ENCODE data around the gene TMEM139. TPM values are rescaled to one million over a fixed set of nuclear protein-coding genes. Genes with fewer than 3 reads are reported as not detected.

The TMEM139 gene
- total RNA-seq, 2 donors from 2014 or later = 18.4 to 27.2 TPM

DNA sequence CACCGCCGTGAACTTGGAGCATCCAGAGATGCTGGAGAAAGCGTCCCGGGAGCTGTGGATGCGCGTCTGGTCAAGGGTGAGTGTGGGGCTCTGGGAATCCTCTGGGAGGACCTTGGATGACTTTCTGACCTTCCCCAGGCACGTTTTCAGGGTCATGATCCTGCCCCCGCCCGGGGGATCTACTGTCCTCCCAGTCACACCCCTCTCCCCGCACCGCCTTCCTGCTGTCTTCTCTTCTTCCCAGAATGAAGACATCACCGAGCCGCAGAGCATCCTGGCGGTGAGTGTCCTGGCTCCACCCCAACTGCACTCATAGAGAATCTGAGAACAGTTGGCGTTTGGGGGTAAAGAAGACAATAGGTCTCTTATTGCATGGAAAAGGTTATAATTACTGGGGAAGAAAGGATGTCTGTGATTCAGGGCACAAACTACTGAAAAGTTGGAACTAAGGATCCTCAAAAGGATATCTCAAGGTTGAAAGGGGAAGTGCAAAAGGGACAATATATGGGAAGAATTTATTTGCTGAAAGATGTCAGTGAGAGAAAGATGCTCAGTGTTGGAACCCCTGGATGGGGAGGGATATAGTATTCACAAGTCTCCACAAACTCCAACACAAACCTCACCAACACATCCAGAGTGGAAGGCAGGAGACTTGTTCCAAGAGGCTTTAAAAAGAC is 19.6 kb upstream of the TMEM139 start:
- no peaks in the 10 kb centered on the region for H3K9me3 ChIP-seq
- intact Hi-C loops (cut with DNase I) = loop anchor here (10.0 kb wide), 1 partner anchor 120 kb away; the partner anchor contains the start of gene ZYX
- no peak for DNase-seq
- TF ChIP-seq, protein P1, sequence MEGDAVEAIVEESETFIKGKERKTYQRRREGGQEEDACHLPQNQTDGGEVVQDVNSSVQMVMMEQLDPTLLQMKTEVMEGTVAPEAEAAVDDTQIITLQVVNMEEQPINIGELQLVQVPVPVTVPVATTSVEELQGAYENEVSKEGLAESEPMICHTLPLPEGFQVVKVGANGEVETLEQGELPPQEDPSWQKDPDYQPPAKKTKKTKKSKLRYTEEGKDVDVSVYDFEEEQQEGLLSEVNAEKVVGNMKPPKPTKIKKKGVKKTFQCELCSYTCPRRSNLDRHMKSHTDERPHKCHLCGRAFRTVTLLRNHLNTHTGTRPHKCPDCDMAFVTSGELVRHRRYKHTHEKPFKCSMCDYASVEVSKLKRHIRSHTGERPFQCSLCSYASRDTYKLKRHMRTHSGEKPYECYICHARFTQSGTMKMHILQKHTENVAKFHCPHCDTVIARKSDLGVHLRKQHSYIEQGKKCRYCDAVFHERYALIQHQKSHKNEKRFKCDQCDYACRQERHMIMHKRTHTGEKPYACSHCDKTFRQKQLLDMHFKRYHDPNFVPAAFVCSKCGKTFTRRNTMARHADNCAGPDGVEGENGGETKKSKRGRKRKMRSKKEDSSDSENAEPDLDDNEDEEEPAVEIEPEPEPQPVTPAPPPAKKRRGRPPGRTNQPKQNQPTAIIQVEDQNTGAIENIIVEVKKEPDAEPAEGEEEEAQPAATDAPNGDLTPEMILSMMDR (IDR thresholded peaks at IDR 0.05) = no peak
- H3K27me3 ChIP-seq = no peaks in the 10 kb centered on the region
- H3K4me1 ChIP-seq = peaks cover 14% of the 10 kb centered on the region
- H3K36me3 ChIP-seq = no peaks in the 10 kb centered on the region
- H3K27ac ChIP-seq = peak overlapping the region; percentile 93
- H3K4me3 ChIP-seq = peak overlapping the region; percentile 70
- peak overlapping the region in 1 of 2 donors; percentile 96 for H3K9ac ChIP-seq (ENCODE audit: low read depth in 2 of 2, low read length in 2 of 2)

GRCh38 chr7:143269251-143269650 is 15.5 kb upstream of the TMEM139 start:
- peaks cover 13% of the 10 kb centered on the region for H3K4me1 ChIP-seq
- H3K9me3 ChIP-seq = no peaks in the 10 kb centered on the region
- H3K27me3 ChIP-seq = no peaks in the 10 kb centered on the region
- intact Hi-C loops (cut with DNase I) = loop anchor here (10.0 kb wide), 1 partner anchor 116 kb away; the partner anchor contains the start of gene ZYX
- H3K36me3 ChIP-seq = no peaks in the 10 kb centered on the region
- H3K4me3 ChIP-seq = no peak overlapping the region
- TF ChIP-seq, protein P1 (IDR thresholded peaks at IDR 0.05) = no peak
- DNase-seq = peak; percentile 82
- peak overlapping the region; percentile 39 for H3K27ac ChIP-seq
- peak overlapping the region in 1 of 2 donors; percentile 49 for H3K9ac ChIP-seq (ENCODE audit: low read depth in 2 of 2, low read length in 2 of 2)

GRCh38 chr7:143271240-143271639 is 13.5 kb upstream of the TMEM139 start:
- TF ChIP-seq, protein P1 (IDR thresholded peaks at IDR 0.05) = no peak
- no peak for DNase-seq
- Histone ChIP-seq H3K4me1 (no peaks in the 10 kb centered on the region), H3K9ac (ENCODE audit: low read depth in 2 of 2, low read length in 2 of 2) (no peak overlapping the region), H3K36me3 (no peaks in the 10 kb centered on the region), H3K4me3 (no peak overlapping the region), H3K27me3 (no peaks in the 10 kb centered on the region), H3K27ac (no peak overlapping the region), H3K9me3 (no peaks in the 10 kb centered on the region)
- intact Hi-C loops (cut with DNase I) = no loop called here

- H3K4me3 ChIP-seq = no peak overlapping the region
- H3K9ac ChIP-seq (ENCODE audit: low read depth in 2 of 2, low read length in 2 of 2) = no peak overlapping the region
- no peaks in the 10 kb centered on the region for H3K9me3 ChIP-seq
- no peaks in the 10 kb centered on the region for H3K27me3 ChIP-seq
- no peak overlapping the region for H3K27ac ChIP-seq
- TF ChIP-seq, protein P1 (IDR thresholded peaks at IDR 0.05) = no peak
- H3K4me1 ChIP-seq = no peaks in the 10 kb centered on the region
- intact Hi-C loops (cut with DNase I) = no loop called here
- no peaks in the 10 kb centered on the region for H3K36me3 ChIP-seq
- DNase-seq = no peak
Observed at GRCh38 chr7:143272871-143273270, 11.9 kb upstream of the TMEM139 start.

GRCh38 chr7:143279186-143280098 is 5.3 kb upstream of the TMEM139 start:
- H3K4me1 ChIP-seq = peaks cover 8% of the 10 kb centered on the region
- H3K9ac ChIP-seq (ENCODE audit: low read depth in 2 of 2, low read length in 2 of 2) = peak overlapping the region in 1 of 2 donors; percentile 51
- TF ChIP-seq, protein P1 (IDR thresholded peaks at IDR 0.05) = no peak
- no peak overlapping the region for H3K27ac ChIP-seq
- intact Hi-C loops (cut with DNase I) = no loop called here
- H3K4me3 ChIP-seq = no peak overlapping the region
- H3K36me3 ChIP-seq = no peaks in the 10 kb centered on the region
- DNase-seq = no peak
- H3K27me3 ChIP-seq = no peaks in the 10 kb centered on the region
- H3K9me3 ChIP-seq = no peaks in the 10 kb centered on the region

All from colonic mucosa (tissue), 4 donors.